H1 (cell line): Measurements from ENCODE around the gene EPHA6. TPM values are rescaled to one million over a fixed set of nuclear protein-coding genes. Genes with fewer than 3 reads are reported as not detected.

Source experiments
- CTBP2 ChIP-seq: IDR thresholded peaks from 2 replicates; pipeline ENCODE4 v1.7.0; 2011; ENCODE audit warnings: borderline replicate concordance, mild to moderate bottlenecking, moderate library complexity, mixed read lengths, low read length; ENCODE audit not compliant: insufficient read depth, insufficient read length
- SIX5 ChIP-seq: IDR thresholded peaks from 2 replicates; pipeline ENCODE4 v1.6.1; 2011; ENCODE audit warnings: mild to moderate bottlenecking, low read depth, low read length
- polyA plus RNA-seq, 7 experiments: library from polyadenylated mRNA; depleted of rRNA in 3 of 7; stranded (reverse) in 5 of 7; unstranded in 2 of 7; fragments of >200 nt in 5 of 7; fragments of 200-250 nt in 2 of 7; gene quantifications; 1 replicate in 5 of 7; 2 replicates in 1 of 7; 4 replicates in 1 of 7; pipeline versions ENCODE4 v1.2.1 to v1.2.3, GENCODE V29; 2011 to 2013; ENCODE audit warnings: missing spikeins in 2 of 7, mixed read lengths in 2 of 7
- total RNA-seq: library from RNA; stranded (reverse); fragmentation: NEBNext Ultra II Directional; extraction: Animal tissue kit (Norgen Biotek cat#: 25700); gene quantifications from 2 replicates; pipeline ENCODE4 v1.2.1, GENCODE V29; 2021

Gene EPHA6
- total and polyA plus RNA-seq, 2 of the 8 experiments (the other 6 are each of a cell fraction or from before 2014, with no cell fraction given) = 0.83 to 3.2 TPM

DNA sequence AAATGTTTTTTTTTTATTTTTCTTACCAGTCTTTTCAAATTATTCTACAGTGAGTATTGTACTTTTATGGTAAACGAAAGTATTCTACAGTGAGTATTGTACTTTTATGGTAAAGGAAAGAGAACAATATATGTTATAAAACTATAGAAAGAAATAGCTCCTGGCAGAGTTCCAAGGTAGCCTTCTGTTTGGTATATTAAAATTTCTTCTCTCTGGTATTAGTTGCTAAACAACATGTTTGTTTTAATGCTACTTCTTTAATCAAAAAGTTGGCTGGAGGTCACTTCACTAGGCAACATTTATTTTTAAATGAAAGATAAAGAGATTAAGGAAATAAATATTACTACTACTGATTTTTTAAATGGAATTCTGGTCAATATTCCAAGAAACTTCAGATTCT, 841.6 kb downstream of the EPHA6 start (continued):
- no peak for TF ChIP-seq CTBP2
- TF ChIP-seq SIX5 = no peak
